DND-41 (cell line): ENCODE measurements around the gene ABCG5.

Experiments
- ATAC-seq: fragments of 200-7000 bp; cut with Tn5 transposase; 3 replicates; pipeline ENCODE4 v1.9.1; 2021; ENCODE audit warnings: low read depth; ENCODE audit not compliant: insufficient read depth
- DNase-seq: peaks from one replicate; pipeline ENCODE4 v3.0.0-alpha.2; 2020
- H2AFZ ChIP-seq: 2 replicates; pipeline ENCODE4 v1.6.0; 2012; ENCODE audit warnings: low read depth, low read length
- H3K27ac ChIP-seq: 2 replicates; pipeline ENCODE4 v1.5.1; 2012; ENCODE audit warnings: low read length, inconsistent platforms
- H3K27me3 ChIP-seq: fragments of 200-600 bp; sonication (generic); 2 replicates; pipeline ENCODE4 v1.6.0; 2012; ENCODE audit warnings: low read length, mild to moderate bottlenecking, inconsistent platforms; ENCODE audit not compliant: insufficient read depth, poor library complexity
- H3K36me3 ChIP-seq: 2 replicates; pipeline ENCODE4 v1.5.1; 2012; ENCODE audit warnings: low read length, inconsistent platforms; ENCODE audit not compliant: insufficient read depth
- H3K4me1 ChIP-seq: 2 replicates; pipeline ENCODE4 v1.5.1; 2012; ENCODE audit warnings: mild to moderate bottlenecking, low read length; ENCODE audit not compliant: insufficient read depth
- H3K4me2 ChIP-seq: 2 replicates; pipeline ENCODE4 v1.6.0; 2012; ENCODE audit warnings: mild to moderate bottlenecking, moderate library complexity, low read length, inconsistent platforms; ENCODE audit not compliant: insufficient read depth
- H3K4me3 ChIP-seq, 2 experiments: fragments of 200-600 bp in 1 of 2; shearing (Covaris generic) in 1 of 2; 2 replicates each; pipeline ENCODE4 v1.5.1; 2012 to 2016; ENCODE audit warnings: inconsistent platforms in 2 of 2, low read length in 2 of 2, mild to moderate bottlenecking in 2 of 2, low read depth in 1 of 2, moderate library complexity in 1 of 2
- H3K79me2 ChIP-seq: 2 replicates; pipeline ENCODE4 v1.6.0; 2012; ENCODE audit warnings: low read length, inconsistent platforms; ENCODE audit not compliant: insufficient read depth
- H3K9ac ChIP-seq: 2 replicates; pipeline ENCODE4 v1.6.0; 2012; ENCODE audit warnings: low read depth, mild to moderate bottlenecking, inconsistent platforms, low read length, moderate library complexity
- H3K9me3 ChIP-seq: 2 replicates; pipeline ENCODE4 v1.5.1; 2012; ENCODE audit warnings: low read length, moderate library complexity, mild to moderate bottlenecking, inconsistent platforms; ENCODE audit not compliant: insufficient read depth, severe bottlenecking
- H4K20me1 ChIP-seq: 2 replicates; pipeline ENCODE4 v1.6.0; 2012; ENCODE audit warnings: low read length; ENCODE audit not compliant: insufficient read depth
- CTCF ChIP-seq: IDR thresholded peaks from 2 replicates; pipeline ENCODE4 v1.5.1; 2012; ENCODE audit warnings: borderline replicate concordance, low read length, moderate library complexity, mild to moderate bottlenecking; ENCODE audit not compliant: poor library complexity, severe bottlenecking; ENCODE audit errors: extremely low read depth
- EZH2 ChIP-seq: IDR thresholded peaks from 3 replicates; pipeline ENCODE4 v1.6.1; 2012; ENCODE audit warnings: borderline replicate concordance, low read depth, mild to moderate bottlenecking, moderate library complexity, low read length, inconsistent platforms; ENCODE audit not compliant: severe bottlenecking

ABCG5 gene

GRCh38 chr2:43841949-43842865 lies 3.6 kb upstream of the ABCG5 start:
- no peaks in the 10 kb centered on the region for H4K20me1 ChIP-seq
- H3K4me3 ChIP-seq = no peak overlapping the region
- no peak overlapping the region for H3K9ac ChIP-seq
- H2AFZ ChIP-seq = no peak overlapping the region
- no peaks in the 10 kb centered on the region for H3K4me1 ChIP-seq
- H3K79me2 ChIP-seq = no peaks in the 10 kb centered on the region
- no peaks in the 10 kb centered on the region for H3K9me3 ChIP-seq
- H3K27ac ChIP-seq = no peak overlapping the region
- peaks cover 24% of the 10 kb centered on the region for H3K27me3 ChIP-seq
- ATAC-seq = no peak
- no peak for DNase-seq
- no peak overlapping the region for H3K4me2 ChIP-seq
- no peak for TF ChIP-seq CTCF
- TF ChIP-seq EZH2 = no peak
- no peaks in the 10 kb centered on the region for H3K36me3 ChIP-seq

- H3K79me2 ChIP-seq = no peaks in the 10 kb centered on the region
- no peak overlapping the region for H3K27ac ChIP-seq
- H3K27me3 ChIP-seq = peaks cover 20% of the 10 kb centered on the region
- H3K9ac ChIP-seq = no peak overlapping the region
- DNase-seq = no peak
- TF ChIP-seq CTCF (no peak), EZH2 (no peak)
- no peaks in the 10 kb centered on the region for H3K36me3 ChIP-seq
- H3K4me1 ChIP-seq = no peaks in the 10 kb centered on the region
- H3K4me2 ChIP-seq = no peak overlapping the region
- H3K4me3 ChIP-seq = no peak overlapping the region
- H2AFZ ChIP-seq = no peak overlapping the region
- ATAC-seq = no peak
- no peaks in the 10 kb centered on the region for H4K20me1 ChIP-seq
- H3K9me3 ChIP-seq = no peaks in the 10 kb centered on the region
These were observed 2.3 kb upstream of the ABCG5 start for GRCh38 chr2:43840965-43841364.

- Histone ChIP-seq H4K20me1 (no peaks in the 10 kb centered on the region), H3K9me3 (no peaks in the 10 kb centered on the region), H3K9ac (no peak overlapping the region), H3K27me3 (peaks cover 20% of the 10 kb centered on the region), H3K79me2 (no peaks in the 10 kb centered on the region), H2AFZ (no peak overlapping the region), H3K4me3 (no peak overlapping the region), H3K4me1 (no peaks in the 10 kb centered on the region), H3K36me3 (no peaks in the 10 kb centered on the region), H3K27ac (no peak overlapping the region), H3K4me2 (no peak overlapping the region)
- TF ChIP-seq CTCF (no peak), EZH2 (no peak)
- ATAC-seq (no peak), DNase-seq (no peak)
These were observed 1.3 kb upstream of the ABCG5 start for GRCh38 chr2:43839776-43840564.
